ENCODE data around the gene CTSD.

Gene CTSD

GRCh38 chr11:1770061-1770460, 6.3 kb upstream of the CTSD start:
- DNase-seq (ENCODE audit: low read depth), result no peak

- DNase-seq (ENCODE audit: low read depth), result peak; percentile 52
These were observed 5.7 kb upstream of the CTSD start for GRCh38 chr11:1769304-1769936.

- DNase-seq (ENCODE audit: low read depth), result no peak
These were observed 4.4 kb upstream of the CTSD start for GRCh38 chr11:1768141-1768469.

GRCh38 chr11:1767399-1768140, 3.8 kb upstream of the CTSD start:
- DNase-seq (ENCODE audit: low read depth), result no peak

DNA sequence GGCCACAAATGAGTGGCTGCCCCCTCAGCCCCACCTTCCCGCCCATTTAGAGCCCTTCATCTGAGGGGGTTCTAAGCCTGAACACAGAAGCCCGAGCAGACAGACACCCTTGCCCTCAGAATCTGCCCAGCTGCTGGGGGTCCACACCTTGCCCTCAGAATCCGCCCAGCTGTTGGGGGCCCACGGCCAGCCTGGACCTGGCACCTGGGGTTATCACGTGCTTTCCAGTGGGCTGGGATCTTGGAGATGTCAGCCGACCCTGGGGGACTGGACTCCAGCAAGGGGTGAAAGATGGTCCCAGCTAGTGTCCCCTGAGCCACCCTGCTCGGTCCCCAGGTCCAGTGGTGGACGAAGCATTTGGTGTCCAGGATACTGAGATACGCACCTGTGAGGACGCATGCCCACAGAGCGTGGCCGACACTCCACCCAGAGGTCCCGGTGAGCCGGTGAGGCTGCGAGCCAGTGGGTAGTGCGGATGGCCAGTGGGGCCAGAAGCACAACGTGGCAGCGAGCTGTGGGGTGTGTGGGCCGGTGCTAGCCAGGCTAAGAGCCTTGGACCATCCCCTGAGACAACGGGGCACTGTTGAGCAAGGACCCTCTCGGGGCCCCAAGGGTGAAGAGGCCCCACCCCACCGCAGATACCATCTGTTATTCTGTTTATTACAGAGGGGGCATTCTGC, 3.1 kb upstream of the CTSD start:
- DNase-seq (ENCODE audit: low read depth), result no peak

- DNase-seq (ENCODE audit: low read depth), result no peak
These were observed 2.4 kb upstream of the CTSD start for GRCh38 chr11:1765871-1766718.

DNA sequence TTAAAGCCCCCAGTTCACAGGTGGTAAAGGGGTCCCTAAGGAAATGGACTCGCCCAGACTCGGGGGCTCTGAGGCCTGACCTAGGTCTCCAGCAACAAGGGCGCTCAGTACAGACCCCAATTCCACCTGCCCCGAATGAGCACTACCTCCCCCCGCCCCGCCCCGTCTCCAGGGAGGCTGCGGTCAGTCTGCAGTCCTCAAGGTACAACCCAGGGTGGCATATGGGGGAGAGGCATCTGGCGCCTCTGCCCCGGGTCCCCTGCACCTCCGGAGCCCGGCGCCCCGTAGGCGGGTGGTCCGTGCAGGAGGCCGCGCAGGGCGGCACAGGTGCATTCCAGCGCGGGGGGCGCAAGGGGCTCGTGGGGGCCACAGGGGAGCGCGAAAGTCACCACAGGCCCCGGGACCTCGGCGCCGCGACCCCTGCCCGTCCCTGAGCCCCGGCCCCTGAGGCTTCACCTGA, 361 bp downstream of the CTSD start:
- no peak for DNase-seq (ENCODE audit: low read depth)

DNA sequence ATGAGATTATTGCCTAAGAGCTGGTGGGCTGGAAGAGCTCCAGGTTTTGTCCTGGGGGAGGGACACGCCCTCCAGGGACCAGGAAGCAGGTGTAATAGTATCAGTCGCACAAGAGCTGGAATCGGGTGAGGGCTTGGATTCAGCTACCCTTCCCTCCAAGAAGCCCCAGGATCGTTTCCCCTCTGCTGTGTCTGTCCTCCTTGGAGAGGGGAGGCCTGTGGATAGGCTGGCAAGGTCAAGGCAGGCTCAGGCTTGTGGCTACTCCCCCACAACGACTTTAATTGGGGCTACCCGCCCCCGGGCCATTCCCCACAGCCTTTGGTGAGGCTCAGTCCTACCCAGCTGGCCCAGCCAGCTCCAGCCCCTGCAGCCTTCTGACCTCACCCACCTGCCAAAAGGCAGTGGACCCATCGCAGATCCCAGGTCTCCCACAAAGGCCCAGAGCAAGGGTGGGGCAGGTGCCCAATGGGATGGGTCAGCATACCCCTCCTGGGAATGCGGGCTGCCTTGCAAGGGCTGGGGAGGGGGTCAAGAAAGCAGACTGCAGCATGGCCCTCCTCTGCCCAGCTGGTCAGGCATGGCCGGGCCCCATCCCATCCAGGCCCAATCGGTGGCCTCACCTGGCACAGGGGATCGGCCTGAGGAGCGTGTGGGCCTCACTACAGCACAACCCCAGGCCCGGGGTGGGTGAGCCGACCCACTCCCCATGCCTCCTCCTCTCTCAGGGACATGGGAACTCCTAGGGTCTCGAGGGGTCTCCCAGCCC, 1.0 kb downstream of the CTSD start:
- no peak for DNase-seq (ENCODE audit: low read depth)

DNA sequence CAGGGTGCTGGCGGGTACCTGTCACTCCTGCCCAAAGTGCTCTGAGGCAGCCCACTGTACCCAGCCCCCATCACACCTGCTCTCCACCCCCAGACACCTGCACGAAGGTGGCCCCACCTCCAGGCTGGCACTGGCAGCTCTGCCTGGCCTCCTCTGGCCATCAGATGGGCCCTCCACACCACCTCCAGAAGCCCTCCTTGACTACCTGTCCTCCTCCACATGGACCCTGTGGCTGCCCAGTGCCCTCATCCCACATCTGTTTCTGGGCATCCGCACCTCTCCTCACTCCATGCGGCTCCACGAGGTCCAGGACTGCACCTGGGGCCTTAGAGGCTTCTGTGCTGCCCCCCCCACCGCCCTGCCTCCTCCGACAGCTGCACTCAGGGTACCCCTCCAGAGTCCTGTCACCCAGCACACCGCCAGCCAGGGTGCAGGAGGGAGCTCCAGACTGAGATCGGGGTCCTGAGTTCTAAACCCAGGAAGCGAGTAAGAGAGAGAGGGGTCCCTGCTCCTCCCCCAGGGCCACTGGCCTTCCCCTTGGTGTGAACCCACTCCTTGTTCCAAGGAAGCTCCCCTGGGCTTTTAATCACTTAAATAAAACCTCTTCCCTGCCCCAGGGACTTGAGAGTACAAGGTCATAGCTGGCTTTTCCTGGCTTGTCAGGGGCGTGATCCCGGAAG, 1.7 kb downstream of the CTSD start:
- DNase-seq (ENCODE audit: low read depth), result peak; percentile 33

DNA sequence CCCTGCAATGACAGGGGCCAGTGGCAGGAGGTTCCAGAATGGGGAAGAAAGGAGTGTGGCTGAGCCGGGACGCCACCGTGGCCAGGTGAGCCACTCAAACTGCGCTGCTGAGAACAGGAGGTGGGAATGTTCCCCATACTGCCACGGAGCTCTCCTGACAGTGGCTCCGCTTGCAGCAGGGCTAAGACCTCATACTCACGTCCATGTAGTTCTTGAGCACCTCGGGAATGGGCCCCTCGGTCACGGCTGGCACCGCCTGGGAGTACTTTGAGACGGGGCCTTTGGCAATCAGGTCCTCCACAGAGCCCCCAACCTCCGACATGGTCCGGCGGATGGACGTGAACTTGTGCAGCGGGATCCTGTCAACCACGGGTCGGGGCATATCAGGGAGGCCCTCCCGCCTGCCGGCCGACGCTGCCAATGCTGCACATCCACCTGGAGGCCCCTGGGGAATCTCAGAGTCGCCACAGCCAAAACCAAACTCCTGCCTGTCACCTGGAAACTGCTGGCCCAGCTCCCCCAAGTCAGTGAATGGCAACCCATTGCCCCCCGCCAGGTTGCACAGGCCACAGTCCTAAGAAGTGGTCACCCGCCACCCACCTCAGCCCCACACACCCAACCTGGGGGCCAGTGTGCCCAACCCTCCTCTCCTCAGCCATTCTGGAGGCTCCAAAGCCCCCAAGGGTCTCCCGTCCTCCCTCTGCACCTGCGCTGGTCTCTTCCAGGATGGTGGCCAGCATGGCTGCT, 2.4 kb downstream of the CTSD start:
- DNase-seq (ENCODE audit: low read depth), result no peak

- peak; percentile 38 for DNase-seq (ENCODE audit: low read depth)
These were observed 3.2 kb downstream of the CTSD start for GRCh38 chr11:1760351-1761109.

DNA sequence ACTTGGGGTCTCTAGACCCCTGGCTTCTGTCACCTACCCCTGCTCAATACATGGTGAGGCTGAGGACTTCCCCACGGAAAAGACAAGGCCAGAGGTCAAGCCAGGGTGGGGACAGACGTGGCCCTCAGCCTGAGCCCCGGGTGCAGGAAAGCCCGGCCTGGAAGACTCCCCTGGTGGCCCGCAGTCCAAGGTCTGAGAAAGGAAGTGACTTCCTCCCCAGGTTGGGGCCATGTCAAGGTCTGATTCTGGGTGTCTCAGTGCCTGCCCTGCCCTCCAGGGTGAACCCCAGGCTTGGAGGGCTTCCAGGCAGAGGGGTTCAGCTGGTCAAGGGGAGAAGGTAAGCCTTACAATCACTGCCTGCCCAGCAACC, 3.9 kb downstream of the CTSD start:
- no peak for DNase-seq (ENCODE audit: low read depth)

- no peak for DNase-seq (ENCODE audit: low read depth)
These were observed 4.4 kb downstream of the CTSD start for GRCh38 chr11:1759151-1759850.

GRCh38 chr11:1758611-1759150, 5.0 kb downstream of the CTSD start:
- no peak for DNase-seq (ENCODE audit: low read depth)

GRCh38 chr11:1757861-1758610, 5.7 kb downstream of the CTSD start:
- no peak for DNase-seq (ENCODE audit: low read depth)

- DNase-seq (ENCODE audit: low read depth), result no peak
These were observed 6.6 kb downstream of the CTSD start for GRCh38 chr11:1756791-1757771.
